Glutamatergic neuron (in vitro differentiated cells): Measurements from ENCODE around the gene NXF2B. TPM values are rescaled to one million over a fixed set of nuclear protein-coding genes. Genes with fewer than 3 reads are reported as not detected.
"Not testable (repeated sequence)": the region's sequence is repeated elsewhere in the genome, so short reads cannot be mapped to it uniquely, and the experiment has no call there.

Experiments used
- DNase-seq: peaks from one replicate; pipeline ENCODE4 v3.0.0; 2022
- H3K27ac Mint-ChIP-seq: one replicate; pipeline ENCODE4 v1.8.0; 2020; ENCODE audit warnings: mild to moderate bottlenecking, mixed read lengths, inconsistent platforms; ENCODE audit not compliant: unreplicated experiment
- H3K27me3 Mint-ChIP-seq: one replicate; pipeline ENCODE4 v1.8.0; 2020; ENCODE audit warnings: mild to moderate bottlenecking, moderate library complexity, mixed read lengths, inconsistent platforms; ENCODE audit not compliant: unreplicated experiment
- H3K36me3 Mint-ChIP-seq: one replicate; pipeline ENCODE4 v1.8.0; 2020; ENCODE audit warnings: mild to moderate bottlenecking, mixed read lengths, inconsistent platforms; ENCODE audit not compliant: unreplicated experiment
- H3K4me1 Mint-ChIP-seq: one replicate; pipeline ENCODE4 v1.8.0; 2020; ENCODE audit warnings: mild to moderate bottlenecking, low read depth, mixed read lengths, inconsistent platforms; ENCODE audit not compliant: unreplicated experiment
- H3K4me3 Mint-ChIP-seq: one replicate; pipeline ENCODE4 v1.8.0; 2020; ENCODE audit warnings: mild to moderate bottlenecking, mixed read lengths, inconsistent platforms; ENCODE audit not compliant: unreplicated experiment
- H3K9me3 Mint-ChIP-seq: one replicate; pipeline ENCODE4 v1.8.0; 2020; ENCODE audit warnings: mild to moderate bottlenecking, moderate library complexity, mixed read lengths, inconsistent platforms; ENCODE audit not compliant: unreplicated experiment
- CTCF ChIP-seq: fragments of 200-600 bp; sonication (generic); IDR thresholded peaks from one replicate; pipeline ENCODE4 v1.5.0; 2021; ENCODE audit not compliant: partially characterized antibody, unreplicated experiment
- long read RNA-seq: library from polyadenylated mRNA; unstranded; transcript quantifications from one replicate; pipeline ENCODE4 v2.0.0, GENCODE V29; 2020; ENCODE audit not compliant: unreplicated experiment
- total RNA-seq: library from RNA; stranded (reverse); fragmentation: NEBNext Ultra II Directional; extraction: Animal tissue kit (Norgen Biotek cat#: 25700); gene quantifications from one replicate; pipeline ENCODE4 v1.2.1, GENCODE V29; 2021; ENCODE audit not compliant: unreplicated experiment

Gene NXF2B
- total RNA-seq, result 0.74 TPM
- long read RNA-seq, result 0 reads

- H3K4me1 Mint-ChIP-seq, H3K36me3 Mint-ChIP-seq, H3K27me3 Mint-ChIP-seq, DNase-seq, H3K4me3 Mint-ChIP-seq, H3K9me3 Mint-ChIP-seq, H3K27ac Mint-ChIP-seq: not testable (repeated sequence)
Measured at GRCh38 chrX:102439908-102440307, at the start of gene NXF2B. TSS of gene NXF2B (minus strand) at chrX:102440008. CDS start at chrX:102380036, 59,972 bp downstream.

GRCh38 chrX:102478765-102479164, 39.0 kb upstream of the NXF2B start:
- H3K4me3 Mint-ChIP-seq, H3K9me3 Mint-ChIP-seq, DNase-seq, H3K27me3 Mint-ChIP-seq, H3K36me3 Mint-ChIP-seq, H3K4me1 Mint-ChIP-seq, H3K27ac Mint-ChIP-seq: not testable (repeated sequence)

- H3K27ac Mint-ChIP-seq, DNase-seq, H3K9me3 Mint-ChIP-seq, H3K27me3 Mint-ChIP-seq, H3K36me3 Mint-ChIP-seq, H3K4me3 Mint-ChIP-seq, H3K4me1 Mint-ChIP-seq: not testable (repeated sequence)
Measured at GRCh38 chrX:102471762-102472220, 32.0 kb upstream of the NXF2B start, which contains the start of gene TCP11X2. TSS of gene TCP11X2 (minus strand) at chrX:102471812.

GRCh38 chrX:102470215-102470614, 30.4 kb upstream of the NXF2B start:
- DNase-seq, H3K27me3 Mint-ChIP-seq, H3K36me3 Mint-ChIP-seq, H3K9me3 Mint-ChIP-seq, H3K27ac Mint-ChIP-seq, H3K4me3 Mint-ChIP-seq, H3K4me1 Mint-ChIP-seq: not testable (repeated sequence)

GRCh38 chrX:102458615-102459014, 18.8 kb upstream of the NXF2B start:
- not testable (repeated sequence) for H3K4me3 Mint-ChIP-seq, H3K27ac Mint-ChIP-seq, DNase-seq, H3K9me3 Mint-ChIP-seq, H3K4me1 Mint-ChIP-seq, H3K36me3 Mint-ChIP-seq, H3K27me3 Mint-ChIP-seq

- not testable (repeated sequence) for DNase-seq, H3K36me3 Mint-ChIP-seq, H3K4me3 Mint-ChIP-seq, H3K4me1 Mint-ChIP-seq, H3K27me3 Mint-ChIP-seq, H3K27ac Mint-ChIP-seq, H3K9me3 Mint-ChIP-seq
Measured at GRCh38 chrX:102414493-102414892, 25.3 kb downstream of the NXF2B start.

GRCh38 chrX:102345916-102346315, 93.9 kb downstream of the NXF2B start:
- H3K4me3 Mint-ChIP-seq, result no peak overlapping the region
- no peak overlapping the region for H3K27ac Mint-ChIP-seq
- peak; percentile 77 for DNase-seq
- no peaks in the 10 kb centered on the region for H3K4me1 Mint-ChIP-seq
- no peaks in the 10 kb centered on the region for H3K36me3 Mint-ChIP-seq
- TF ChIP-seq CTCF, result peak; percentile 84
- H3K27me3 Mint-ChIP-seq, result no peaks in the 10 kb centered on the region
- no peaks in the 10 kb centered on the region for H3K9me3 Mint-ChIP-seq

- no peak for TF ChIP-seq CTCF
- no peaks in the 10 kb centered on the region for H3K27me3 Mint-ChIP-seq
- no peaks in the 10 kb centered on the region for H3K4me1 Mint-ChIP-seq
- H3K4me3 Mint-ChIP-seq, result no peak overlapping the region
- H3K9me3 Mint-ChIP-seq, result no peaks in the 10 kb centered on the region
- no peak overlapping the region for H3K27ac Mint-ChIP-seq
- no peak for DNase-seq
- H3K36me3 Mint-ChIP-seq, result no peaks in the 10 kb centered on the region
Measured at GRCh38 chrX:102341867-102342266, 97.9 kb downstream of the NXF2B start.
